ENCODE results near the gene MVK. TPM values are rescaled to one million over a fixed set of nuclear protein-coding genes. Genes with fewer than 3 reads are reported as not detected.

MVK gene
- total RNA-seq, 2 experiments from 2014 or later, result 8.2 to 8.4 TPM

GRCh38 chr12:109639151-109639872, 65.7 kb downstream of the MVK start:
- no peak for ATAC-seq (ENCODE audit: poor library complexity)
- Mint-ChIP-seq H3K27ac (no peak overlapping the region), H3K4me3 (no peak overlapping the region), H3K36me3 (ENCODE audit: low read depth) (no peaks in the 10 kb centered on the region), H3K9me3 (no peaks in the 10 kb centered on the region), H3K4me1 (ENCODE audit: low read depth) (no peaks in the 10 kb centered on the region), H3K27me3 (peaks cover 15% of the 10 kb centered on the region)
- H3K4me3 ChIP-seq (ENCODE audit: low read length), result no peak overlapping the region
- H3K27me3 ChIP-seq (ENCODE audit: control insufficient read depth in 1 of 2, insufficient read depth in 2 of 2, low read length in 2 of 2), result peaks cover 5 to 7% of the 10 kb centered on the region in 2 experiments
- TF ChIP-seq CTCF (IDR thresholded peaks at IDR 0.05), result no peak
- ChIA-PET POLR2A (interaction anchor here (0.5 kb wide), 1 partner anchor 16 kb away, joined by 3 read pairs; no protein-coding TSS in a partner anchor), CTCF (no interaction called here)
- no peaks in the 10 kb centered on the region for H3K9me3 ChIP-seq (ENCODE audit: control insufficient read depth in 1 of 2, insufficient read depth in 1 of 2, low read length in 2 of 2)
- intact Hi-C loops (cut with DNase I, micrococcal nuclease), result no loop called here
- no peak for DNase-seq
- H3K36me3 ChIP-seq (ENCODE audit: insufficient read depth, low read length), result no peaks in the 10 kb centered on the region
- no peaks in the 10 kb centered on the region for H3K4me1 ChIP-seq (ENCODE audit: insufficient read depth, low read length)
- no peak overlapping the region for H3K27ac ChIP-seq (ENCODE audit: low read depth in 1 of 2, low read length in 2 of 2)

- ChIA-PET CTCF (no interaction called here), POLR2A (no interaction called here)
- no peak overlapping the region for H3K27ac ChIP-seq (ENCODE audit: low read depth in 1 of 2, low read length in 2 of 2)
- Mint-ChIP-seq H3K27ac (no peak overlapping the region), H3K9me3 (no peaks in the 10 kb centered on the region), H3K4me3 (no peak overlapping the region), H3K36me3 (ENCODE audit: low read depth) (no peaks in the 10 kb centered on the region), H3K27me3 (peaks cover 20% of the 10 kb centered on the region), H3K4me1 (ENCODE audit: low read depth) (no peaks in the 10 kb centered on the region)
- ATAC-seq (ENCODE audit: poor library complexity) (no peak), DNase-seq (no peak)
- no peaks in the 10 kb centered on the region for H3K4me1 ChIP-seq (ENCODE audit: insufficient read depth, low read length)
- H3K9me3 ChIP-seq (ENCODE audit: control insufficient read depth in 1 of 2, insufficient read depth in 1 of 2, low read length in 2 of 2), result no peaks in the 10 kb centered on the region
- peaks cover 5 to 7% of the 10 kb centered on the region in 2 experiments for H3K27me3 ChIP-seq (ENCODE audit: control insufficient read depth in 1 of 2, insufficient read depth in 2 of 2, low read length in 2 of 2)
- TF ChIP-seq CTCF (IDR thresholded peaks at IDR 0.05), result no peak
- no peaks in the 10 kb centered on the region for H3K36me3 ChIP-seq (ENCODE audit: insufficient read depth, low read length)
- no peak overlapping the region for H3K4me3 ChIP-seq (ENCODE audit: low read length)
- intact Hi-C loops (cut with DNase I, micrococcal nuclease), result no loop called here
Observed at GRCh38 chr12:109640961-109641360, 67.4 kb downstream of the MVK start.

GRCh38 chr12:109641422-109641821, 67.8 kb downstream of the MVK start:
- ChIA-PET POLR2A (no interaction called here), CTCF (no interaction called here)
- Histone ChIP-seq H3K4me3 (ENCODE audit: low read length) (no peak overlapping the region), H3K36me3 (ENCODE audit: insufficient read depth, low read length) (no peaks in the 10 kb centered on the region), H3K9me3 (ENCODE audit: control insufficient read depth in 1 of 2, insufficient read depth in 1 of 2, low read length in 2 of 2) (no peaks in the 10 kb centered on the region), H3K27me3 (ENCODE audit: control insufficient read depth in 1 of 2, insufficient read depth in 2 of 2, low read length in 2 of 2) (peaks cover 5 to 7% of the 10 kb centered on the region in 2 experiments), H3K4me1 (ENCODE audit: insufficient read depth, low read length) (no peaks in the 10 kb centered on the region), H3K27ac (ENCODE audit: low read depth in 1 of 2, low read length in 2 of 2) (no peak overlapping the region)
- TF ChIP-seq CTCF (IDR thresholded peaks at IDR 0.05), result no peak
- no peak overlapping the region for H3K4me3 Mint-ChIP-seq
- no peaks in the 10 kb centered on the region for H3K4me1 Mint-ChIP-seq (ENCODE audit: low read depth)
- H3K27me3 Mint-ChIP-seq, result peaks cover 25% of the 10 kb centered on the region
- no peaks in the 10 kb centered on the region for H3K9me3 Mint-ChIP-seq
- intact Hi-C loops (cut with DNase I, micrococcal nuclease), result no loop called here
- H3K36me3 Mint-ChIP-seq (ENCODE audit: low read depth), result no peaks in the 10 kb centered on the region
- no peak overlapping the region for H3K27ac Mint-ChIP-seq
- no peak for DNase-seq
- no peak for ATAC-seq (ENCODE audit: poor library complexity)
